ENCODE measurements around the gene MUSTN1.

The MUSTN1 gene

GRCh38 chr3:52790337-52790736 lies 44.5 kb downstream of the MUSTN1 start:
- H3K27me3 ChIP-seq (ENCODE audit: control insufficient read depth in 5 of 5, insufficient read depth in 4 of 5, low read length in 5 of 5) = peaks cover 0 to 4% (median 2%) of the 10 kb centered on the region in 5 donors
- no peaks in the 10 kb centered on the region for H3K9me3 ChIP-seq (ENCODE audit: control insufficient read depth in 5 of 5, low read length in 5 of 5)
- H3K27ac ChIP-seq (ENCODE audit: low read depth, low read length) = no peak overlapping the region
- no peaks in the 10 kb centered on the region for H3K36me3 ChIP-seq (ENCODE audit: control insufficient read depth in 5 of 5, insufficient read depth in 5 of 5, low read length in 5 of 5)
- no peak overlapping the region for H3K4me3 ChIP-seq (ENCODE audit: low read depth in 1 of 5, low read length in 5 of 5)
- H3K4me1 ChIP-seq (ENCODE audit: control insufficient read depth in 5 of 5, insufficient read depth in 5 of 5, low read length in 5 of 5) = peaks cover 0 to 9% (median 6%) of the 10 kb centered on the region in 5 donors
- no peak overlapping the region for H3K9ac ChIP-seq (ENCODE audit: low read length in 5 of 5)

GRCh38 chr3:52789746-52790040 lies 45.1 kb downstream of the MUSTN1 start:
- no peaks in the 10 kb centered on the region for H3K36me3 ChIP-seq (ENCODE audit: control insufficient read depth in 5 of 5, insufficient read depth in 5 of 5, low read length in 5 of 5)
- H3K9me3 ChIP-seq (ENCODE audit: control insufficient read depth in 5 of 5, low read length in 5 of 5) = no peaks in the 10 kb centered on the region
- no peak overlapping the region for H3K9ac ChIP-seq (ENCODE audit: low read length in 5 of 5)
- no peak overlapping the region for H3K4me3 ChIP-seq (ENCODE audit: low read depth in 1 of 5, low read length in 5 of 5)
- peaks cover 0 to 9% (median 6%) of the 10 kb centered on the region in 5 donors for H3K4me1 ChIP-seq (ENCODE audit: control insufficient read depth in 5 of 5, insufficient read depth in 5 of 5, low read length in 5 of 5)
- H3K27me3 ChIP-seq (ENCODE audit: control insufficient read depth in 5 of 5, insufficient read depth in 4 of 5, low read length in 5 of 5) = peaks cover 0 to 4% (median 2%) of the 10 kb centered on the region in 5 donors
- no peak overlapping the region for H3K27ac ChIP-seq (ENCODE audit: low read depth, low read length)

- H3K27me3 ChIP-seq (ENCODE audit: control insufficient read depth in 5 of 5, insufficient read depth in 4 of 5, low read length in 5 of 5) = peaks cover 0 to 4% (median 2%) of the 10 kb centered on the region in 5 donors
- peaks cover 0 to 9% (median 6%) of the 10 kb centered on the region in 5 donors for H3K4me1 ChIP-seq (ENCODE audit: control insufficient read depth in 5 of 5, insufficient read depth in 5 of 5, low read length in 5 of 5)
- H3K9ac ChIP-seq (ENCODE audit: low read length in 5 of 5) = no peak overlapping the region
- no peaks in the 10 kb centered on the region for H3K36me3 ChIP-seq (ENCODE audit: control insufficient read depth in 5 of 5, insufficient read depth in 5 of 5, low read length in 5 of 5)
- no peak overlapping the region for H3K27ac ChIP-seq (ENCODE audit: low read depth, low read length)
- H3K4me3 ChIP-seq (ENCODE audit: low read depth in 1 of 5, low read length in 5 of 5) = no peak overlapping the region
- H3K9me3 ChIP-seq (ENCODE audit: control insufficient read depth in 5 of 5, low read length in 5 of 5) = no peaks in the 10 kb centered on the region
Observed at GRCh38 chr3:52788890-52789745, 45.7 kb downstream of the MUSTN1 start.

- peaks cover 0 to 9% (median 6%) of the 10 kb centered on the region in 5 donors for H3K4me1 ChIP-seq (ENCODE audit: control insufficient read depth in 5 of 5, insufficient read depth in 5 of 5, low read length in 5 of 5)
- no peak overlapping the region for H3K27ac ChIP-seq (ENCODE audit: low read depth, low read length)
- no peaks in the 10 kb centered on the region for H3K36me3 ChIP-seq (ENCODE audit: control insufficient read depth in 5 of 5, insufficient read depth in 5 of 5, low read length in 5 of 5)
- H3K9ac ChIP-seq (ENCODE audit: low read length in 5 of 5) = no peak overlapping the region
- peaks cover 0 to 7% (median 4%) of the 10 kb centered on the region in 5 donors for H3K27me3 ChIP-seq (ENCODE audit: control insufficient read depth in 5 of 5, insufficient read depth in 4 of 5, low read length in 5 of 5)
- no peaks in the 10 kb centered on the region for H3K9me3 ChIP-seq (ENCODE audit: control insufficient read depth in 5 of 5, low read length in 5 of 5)
- H3K4me3 ChIP-seq (ENCODE audit: low read depth in 1 of 5, low read length in 5 of 5) = no peak overlapping the region
Observed at GRCh38 chr3:52787672-52788625, 46.9 kb downstream of the MUSTN1 start.

- peaks cover 0 to 10% (median 8%) of the 10 kb centered on the region in 5 donors for H3K27me3 ChIP-seq (ENCODE audit: control insufficient read depth in 5 of 5, insufficient read depth in 4 of 5, low read length in 5 of 5)
- H3K4me1 ChIP-seq (ENCODE audit: control insufficient read depth in 5 of 5, insufficient read depth in 5 of 5, low read length in 5 of 5) = peaks cover 0 to 9% (median 6%) of the 10 kb centered on the region in 5 donors
- no peak overlapping the region for H3K4me3 ChIP-seq (ENCODE audit: low read depth in 1 of 5, low read length in 5 of 5)
- no peak overlapping the region for H3K27ac ChIP-seq (ENCODE audit: low read depth, low read length)
- H3K36me3 ChIP-seq (ENCODE audit: control insufficient read depth in 5 of 5, insufficient read depth in 5 of 5, low read length in 5 of 5) = no peaks in the 10 kb centered on the region
- H3K9ac ChIP-seq (ENCODE audit: low read length in 5 of 5) = no peak overlapping the region
- H3K9me3 ChIP-seq (ENCODE audit: control insufficient read depth in 5 of 5, low read length in 5 of 5) = no peaks in the 10 kb centered on the region
Observed at GRCh38 chr3:52787246-52787645, 47.6 kb downstream of the MUSTN1 start.

- H3K9ac ChIP-seq (ENCODE audit: low read length in 5 of 5) = no peak overlapping the region
- H3K27ac ChIP-seq (ENCODE audit: low read depth, low read length) = no peak overlapping the region
- peaks cover 0 to 9% (median 6%) of the 10 kb centered on the region in 5 donors for H3K4me1 ChIP-seq (ENCODE audit: control insufficient read depth in 5 of 5, insufficient read depth in 5 of 5, low read length in 5 of 5)
- no peaks in the 10 kb centered on the region for H3K36me3 ChIP-seq (ENCODE audit: control insufficient read depth in 5 of 5, insufficient read depth in 5 of 5, low read length in 5 of 5)
- H3K27me3 ChIP-seq (ENCODE audit: control insufficient read depth in 5 of 5, insufficient read depth in 4 of 5, low read length in 5 of 5) = peaks cover 0 to 13% (median 9%) of the 10 kb centered on the region in 5 donors
- H3K9me3 ChIP-seq (ENCODE audit: control insufficient read depth in 5 of 5, low read length in 5 of 5) = no peaks in the 10 kb centered on the region
- H3K4me3 ChIP-seq (ENCODE audit: low read depth in 1 of 5, low read length in 5 of 5) = no peak overlapping the region
Observed at GRCh38 chr3:52786330-52787215, 48.2 kb downstream of the MUSTN1 start.

- no peak overlapping the region for H3K4me3 ChIP-seq (ENCODE audit: low read depth in 1 of 5, low read length in 5 of 5)
- H3K27ac ChIP-seq (ENCODE audit: low read depth, low read length) = no peak overlapping the region
- no peaks in the 10 kb centered on the region for H3K36me3 ChIP-seq (ENCODE audit: control insufficient read depth in 5 of 5, insufficient read depth in 5 of 5, low read length in 5 of 5)
- peaks cover 0 to 13% (median 5%) of the 10 kb centered on the region in 5 donors for H3K27me3 ChIP-seq (ENCODE audit: control insufficient read depth in 5 of 5, insufficient read depth in 4 of 5, low read length in 5 of 5)
- no peak overlapping the region for H3K9ac ChIP-seq (ENCODE audit: low read length in 5 of 5)
- peaks cover 0 to 9% (median 6%) of the 10 kb centered on the region in 5 donors for H3K4me1 ChIP-seq (ENCODE audit: control insufficient read depth in 5 of 5, insufficient read depth in 5 of 5, low read length in 5 of 5)
- H3K9me3 ChIP-seq (ENCODE audit: control insufficient read depth in 5 of 5, low read length in 5 of 5) = no peaks in the 10 kb centered on the region
Observed at GRCh38 chr3:52784931-52785590, 49.8 kb downstream of the MUSTN1 start.

- peaks cover 0 to 14% (median 6%) of the 10 kb centered on the region in 5 donors for H3K4me1 ChIP-seq (ENCODE audit: control insufficient read depth in 5 of 5, insufficient read depth in 5 of 5, low read length in 5 of 5)
Observed at GRCh38 chr3:52784021-52784621, 50.7 kb downstream of the MUSTN1 start.

GRCh38 chr3:52783211-52783555 lies 51.6 kb downstream of the MUSTN1 start:
- H3K27ac ChIP-seq (ENCODE audit: low read depth, low read length) = no peak overlapping the region
- H3K9me3 ChIP-seq (ENCODE audit: control insufficient read depth in 5 of 5, low read length in 5 of 5) = no peaks in the 10 kb centered on the region
- H3K4me1 ChIP-seq (ENCODE audit: control insufficient read depth in 5 of 5, insufficient read depth in 5 of 5, low read length in 5 of 5) = peaks cover 0 to 15% (median 6%) of the 10 kb centered on the region in 5 donors
- peaks cover 0 to 13% (median 5%) of the 10 kb centered on the region in 5 donors for H3K27me3 ChIP-seq (ENCODE audit: control insufficient read depth in 5 of 5, insufficient read depth in 4 of 5, low read length in 5 of 5)
- no peak overlapping the region for H3K4me3 ChIP-seq (ENCODE audit: low read depth in 1 of 5, low read length in 5 of 5)
- H3K9ac ChIP-seq (ENCODE audit: low read length in 5 of 5) = no peak overlapping the region
- no peaks in the 10 kb centered on the region for H3K36me3 ChIP-seq (ENCODE audit: control insufficient read depth in 5 of 5, insufficient read depth in 5 of 5, low read length in 5 of 5)

More at GRCh38 chr3:52784021-52784621, 50.7 kb downstream of the MUSTN1 start:
- Histone ChIP-seq H3K36me3 (ENCODE audit: control insufficient read depth in 5 of 5, insufficient read depth in 5 of 5, low read length in 5 of 5) (no peaks in the 10 kb centered on the region), H3K4me3 (ENCODE audit: low read depth in 1 of 5, low read length in 5 of 5) (no peak overlapping the region), H3K9me3 (ENCODE audit: control insufficient read depth in 5 of 5, low read length in 5 of 5) (no peaks in the 10 kb centered on the region), H3K9ac (ENCODE audit: low read length in 5 of 5) (no peak overlapping the region), H3K27ac (ENCODE audit: low read depth, low read length) (no peak overlapping the region), H3K27me3 (ENCODE audit: control insufficient read depth in 5 of 5, insufficient read depth in 4 of 5, low read length in 5 of 5) (peaks cover 0 to 13% (median 5%) of the 10 kb centered on the region in 5 donors)
